Osteoblast (primary cell): ENCODE data around the gene TEX11. TPM values are rescaled to one million over a fixed set of nuclear protein-coding genes. Genes with fewer than 3 reads are reported as not detected.
A peak's percentile ranks its signal among the peaks of the same experiment; 100 is the strongest.

ENCODE experiments used
- DNase-seq: peaks from one replicate; pipeline ENCODE4 v3.0.0; 2011; ENCODE audit warnings: low spot score, mixed read lengths; ENCODE audit not compliant: insufficient read length; ENCODE audit errors: missing footprints
- H2AFZ ChIP-seq: 2 replicates; pipeline ENCODE4 v1.6.0; 2011; ENCODE audit warnings: mild to moderate bottlenecking, low read length
- H3K27ac ChIP-seq: 2 replicates; pipeline ENCODE4 v1.5.1; 2011; ENCODE audit warnings: mild to moderate bottlenecking, low read depth, low read length, moderate library complexity
- H3K27me3 ChIP-seq: 2 replicates; pipeline ENCODE4 v1.6.0; 2012; ENCODE audit warnings: mild to moderate bottlenecking, control low read depth, inconsistent platforms, low read length, moderate library complexity; ENCODE audit not compliant: insufficient read depth
- H3K36me3 ChIP-seq: 2 replicates; pipeline ENCODE4 v1.5.1; 2011; ENCODE audit warnings: mild to moderate bottlenecking, low read length, control low read depth, moderate library complexity; ENCODE audit not compliant: insufficient read depth
- H3K4me1 ChIP-seq: 2 replicates; pipeline ENCODE4 v1.5.1; 2011; ENCODE audit warnings: mild to moderate bottlenecking, low read length, control low read depth, moderate library complexity; ENCODE audit not compliant: insufficient read depth
- H3K4me2 ChIP-seq: 2 replicates; pipeline ENCODE4 v1.6.0; 2011; ENCODE audit warnings: mild to moderate bottlenecking, low read length; ENCODE audit not compliant: insufficient read depth
- H3K4me3 ChIP-seq: fragments of 200-600 bp; sonication (generic); 3 replicates; pipeline ENCODE4 v1.5.1; 2012; ENCODE audit warnings: mild to moderate bottlenecking, low read length, inconsistent platforms; ENCODE audit not compliant: insufficient read depth
- H3K79me2 ChIP-seq: 2 replicates; pipeline ENCODE4 v1.6.0; 2012; ENCODE audit warnings: mild to moderate bottlenecking, low read length, control low read depth, inconsistent platforms; ENCODE audit not compliant: insufficient read depth
- H3K9me3 ChIP-seq: 2 replicates; pipeline ENCODE4 v1.5.1; 2011; ENCODE audit warnings: low read depth, low read length, control low read depth
- H4K20me1 ChIP-seq: 2 replicates; pipeline ENCODE4 v1.6.0; 2012; ENCODE audit warnings: mild to moderate bottlenecking, low read length, control low read depth; ENCODE audit not compliant: insufficient read depth
- CTCF ChIP-seq: IDR thresholded peaks from 2 replicates; pipeline ENCODE4 v1.5.1; 2011; ENCODE audit warnings: mild to moderate bottlenecking, low read depth, low read length, moderate library complexity; ENCODE audit errors: extremely low read depth
- total RNA-seq: library from RNA; depleted of rRNA; stranded (reverse); fragments of >200 nt; gene quantifications from 2 replicates; pipeline ENCODE4 v1.2.3, GENCODE V29; 2012

Gene TEX11
- total RNA-seq, 1 donor: not detected

GRCh38 chrX:70481471-70482270 lies 426.8 kb downstream of the TEX11 start:
- no peaks in the 10 kb centered on the region for H3K79me2 ChIP-seq
- H3K4me2 ChIP-seq: no peak overlapping the region
- no peaks in the 10 kb centered on the region for H4K20me1 ChIP-seq
- H3K4me3 ChIP-seq: no peak overlapping the region
- no peak for DNase-seq
- no peak for TF ChIP-seq CTCF
- peak overlapping the region; percentile 89 for H3K27ac ChIP-seq
- H3K36me3 ChIP-seq: no peaks in the 10 kb centered on the region
- peaks cover 12% of the 10 kb centered on the region for H3K27me3 ChIP-seq
- H3K4me1 ChIP-seq: peaks cover 42% of the 10 kb centered on the region
- H2AFZ ChIP-seq: no peak overlapping the region
- no peaks in the 10 kb centered on the region for H3K9me3 ChIP-seq

DNA sequence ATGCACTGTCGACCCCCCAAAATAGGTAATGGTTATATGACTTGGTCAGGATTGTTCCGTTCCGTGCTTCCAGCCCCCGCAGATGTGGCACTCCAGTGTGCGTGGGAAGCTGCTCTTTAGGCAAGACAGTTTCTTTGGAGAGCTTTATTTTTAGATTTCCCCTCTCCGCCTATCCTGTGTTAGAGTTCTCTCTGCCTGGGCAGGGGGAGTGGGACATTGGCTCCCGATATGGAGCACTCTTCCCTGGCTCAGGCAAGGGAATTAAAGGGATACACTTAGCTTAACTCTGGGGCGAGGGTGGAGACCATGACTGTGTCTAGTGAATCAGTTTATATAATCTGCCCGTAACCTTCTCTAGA lies 427.9 kb downstream of the TEX11 start:
- peak overlapping the region; percentile 69 for H3K4me2 ChIP-seq
- H3K79me2 ChIP-seq: no peaks in the 10 kb centered on the region
- peaks cover 12% of the 10 kb centered on the region for H3K27me3 ChIP-seq
- peaks cover 42% of the 10 kb centered on the region for H3K4me1 ChIP-seq
- no peaks in the 10 kb centered on the region for H4K20me1 ChIP-seq
- no peak for DNase-seq
- H3K4me3 ChIP-seq: peak overlapping the region; percentile 51
- peak overlapping the region; percentile 27 for H2AFZ ChIP-seq
- H3K36me3 ChIP-seq: no peaks in the 10 kb centered on the region
- H3K27ac ChIP-seq: peak overlapping the region; percentile 89
- no peaks in the 10 kb centered on the region for H3K9me3 ChIP-seq
- TF ChIP-seq CTCF: no peak

- Histone ChIP-seq H3K4me2 (peak overlapping the region; percentile 69), H2AFZ (peak overlapping the region; percentile 27), H3K36me3 (no peaks in the 10 kb centered on the region), H3K4me3 (peak overlapping the region; percentile 51), H3K27ac (peak overlapping the region; percentile 89), H3K27me3 (peaks cover 9% of the 10 kb centered on the region), H4K20me1 (no peaks in the 10 kb centered on the region), H3K4me1 (peaks cover 42% of the 10 kb centered on the region), H3K9me3 (no peaks in the 10 kb centered on the region), H3K79me2 (no peaks in the 10 kb centered on the region)
- TF ChIP-seq CTCF: no peak
- no peak for DNase-seq
These were observed 428.4 kb downstream of the TEX11 start for GRCh38 chrX:70479922-70480659.

- peak overlapping the region; percentile 69 for H3K4me2 ChIP-seq
- no peaks in the 10 kb centered on the region for H4K20me1 ChIP-seq
- peaks cover 9% of the 10 kb centered on the region for H3K27me3 ChIP-seq
- H3K27ac ChIP-seq: peak overlapping the region; percentile 89
- peak overlapping the region; percentile 39 for H2AFZ ChIP-seq
- H3K4me3 ChIP-seq: peak overlapping the region; percentile 21
- no peak for TF ChIP-seq CTCF
- no peaks in the 10 kb centered on the region for H3K9me3 ChIP-seq
- no peaks in the 10 kb centered on the region for H3K36me3 ChIP-seq
- no peaks in the 10 kb centered on the region for H3K79me2 ChIP-seq
- peaks cover 42% of the 10 kb centered on the region for H3K4me1 ChIP-seq
- DNase-seq: no peak
These were observed 429.1 kb downstream of the TEX11 start for GRCh38 chrX:70479247-70479921.
